IMR-90 (cell line): ENCODE data around the gene SFTPB. TPM values are rescaled to one million over a fixed set of nuclear protein-coding genes. Genes with fewer than 3 reads are reported as not detected.

Experiments used
- ATAC-seq: fragments of 200-7000 bp; cut with Tn5 transposase; 2 replicates; pipeline ENCODE4 v1.9.1; 2020; ENCODE audit warnings: low read depth, mild to moderate bottlenecking, moderate library complexity
- BruUV-seq: library from RNA; stranded (reverse); fragments of 400-500 nt; replicated peaks from 2 replicates; lab custom pipeline; 2021; lab: Mats Ljungman, UMichigan
- CTCF ChIA-PET: fragments of 300-600 bp; formaldehyde crosslinking; extraction: SDS; loops from one replicate; lab custom pipeline; 2021; ENCODE audit warnings: antibody characterized with exemption; lab: Yijun Ruan, JAX
- POLR2A ChIA-PET: fragments of 300-600 bp; sonication (Branson Sonifier 250); formaldehyde crosslinking; loops from one replicate; lab custom pipeline; 2022; ENCODE audit warnings: antibody characterized with exemption; ENCODE audit not compliant: unreplicated experiment; lab: Charles Lee
- DNase-seq: peaks from one replicate; pipeline ENCODE4 v3.0.0; 2013
- H2AFZ ChIP-seq: replicated peaks from 2 replicates; pipeline ENCODE3; 2013; ENCODE audit warnings: low read length, mild to moderate bottlenecking; ENCODE audit not compliant: poor library complexity
- H2AK5ac ChIP-seq: 2 replicates; pipeline ENCODE4 v1.6.1; 2013; ENCODE audit warnings: low read depth, low read length, inconsistent platforms
- H2AK9ac ChIP-seq: replicated peaks from 2 replicates; pipeline ENCODE3; 2013; ENCODE audit warnings: mild to moderate bottlenecking, low read depth, low read length, moderate library complexity; ENCODE audit not compliant: poor library complexity
- H2BK120ac ChIP-seq: 2 replicates; pipeline ENCODE4 v1.6.1; 2013; ENCODE audit warnings: low read depth, low read length, inconsistent platforms
- H2BK15ac ChIP-seq: 3 replicates; pipeline ENCODE4 v1.6.1; 2013; ENCODE audit warnings: low read depth, low read length, inconsistent platforms
- H2BK20ac ChIP-seq: 2 replicates; pipeline ENCODE4 v1.6.1; 2013; ENCODE audit warnings: low read depth, mild to moderate bottlenecking, inconsistent platforms, low read length, moderate library complexity
- H2BK5ac ChIP-seq: 2 replicates; pipeline ENCODE4 v1.6.1; 2013; ENCODE audit warnings: mild to moderate bottlenecking, low read depth, low read length, inconsistent platforms; ENCODE audit not compliant: poor library complexity, severe bottlenecking
- H3K14ac ChIP-seq: replicated peaks from 2 replicates; pipeline ENCODE4 v1.6.1; 2013; ENCODE audit warnings: low read depth, low read length, inconsistent platforms
- H3K18ac ChIP-seq: 2 replicates; pipeline ENCODE4 v1.6.1; 2013; ENCODE audit warnings: low read depth, low read length, control low read depth
- H3K23ac ChIP-seq: 2 replicates; pipeline ENCODE4 v1.6.1; 2013; ENCODE audit warnings: low read depth, low read length, inconsistent platforms
- H3K27ac ChIP-seq: 2 replicates; pipeline ENCODE4 v1.5.1; 2013; ENCODE audit warnings: mild to moderate bottlenecking, control low read depth, low read length; ENCODE audit not compliant: insufficient read depth
- H3K27me3 ChIP-seq: 2 replicates; pipeline ENCODE4 v1.6.1; 2013; ENCODE audit warnings: low read length; ENCODE audit not compliant: control insufficient read depth, insufficient read depth
- H3K36me3 ChIP-seq: 2 replicates; pipeline ENCODE4 v1.6.1; 2013; ENCODE audit warnings: low read length, mixed read lengths; ENCODE audit not compliant: control insufficient read depth, insufficient read depth
- H3K4ac ChIP-seq: 2 replicates; pipeline ENCODE4 v1.6.1; 2013; ENCODE audit warnings: low read depth, low read length, inconsistent platforms
- H3K4me1 ChIP-seq: 2 replicates; pipeline ENCODE4 v1.6.1; 2013; ENCODE audit warnings: low read length, mixed read lengths; ENCODE audit not compliant: control insufficient read depth, insufficient read depth
- H3K4me2 ChIP-seq: 2 replicates; pipeline ENCODE4 v1.6.1; 2013; ENCODE audit warnings: low read depth, mild to moderate bottlenecking, control low read depth, low read length, moderate library complexity
- H3K4me3 ChIP-seq: 2 replicates; pipeline ENCODE4 v1.5.1; 2013; ENCODE audit warnings: low read depth, mild to moderate bottlenecking, control low read depth, low read length, moderate library complexity; ENCODE audit not compliant: insufficient read depth
- H3K56ac ChIP-seq: 2 replicates; pipeline ENCODE4 v1.6.1; 2013; ENCODE audit warnings: low read length, inconsistent platforms; ENCODE audit not compliant: insufficient read depth; ENCODE audit errors: extremely low read depth
- H3K79me1 ChIP-seq, 2 experiments: 2 replicates each; pipeline ENCODE4 v1.6.1; 2013; ENCODE audit warnings: low read length in 2 of 2, inconsistent platforms in 1 of 2, low read depth in 1 of 2
- H3K9ac ChIP-seq: 2 replicates; pipeline ENCODE4 v1.6.1; 2013; ENCODE audit warnings: low read depth, low read length, control low read depth
- H3K9me1 ChIP-seq: 2 replicates; pipeline ENCODE4 v1.6.1; 2013; ENCODE audit warnings: low read length, inconsistent platforms; ENCODE audit not compliant: insufficient read depth
- H3K9me3 ChIP-seq: 2 replicates; pipeline ENCODE4 v1.6.1; 2013; ENCODE audit warnings: low read length; ENCODE audit not compliant: control insufficient read depth, insufficient read depth
- H4K20me1 ChIP-seq: 2 replicates; pipeline ENCODE4 v1.6.1; 2013; ENCODE audit warnings: low read length, inconsistent platforms; ENCODE audit not compliant: insufficient read depth
- H4K5ac ChIP-seq: 2 replicates; pipeline ENCODE4 v1.6.1; 2013; ENCODE audit warnings: mild to moderate bottlenecking, low read depth, low read length, control low read depth
- H4K8ac ChIP-seq, 2 experiments: 2 replicates each; pipeline ENCODE4 v1.6.1; 2013; ENCODE audit warnings: low read depth in 2 of 2, low read length in 2 of 2, control low read depth in 1 of 2, inconsistent platforms in 1 of 2
- H4K91ac ChIP-seq: 2 replicates; pipeline ENCODE4 v1.6.1; 2013; ENCODE audit warnings: low read depth, low read length, inconsistent platforms; ENCODE audit not compliant: insufficient read depth
- CEBPB ChIP-seq: IDR thresholded peaks from 2 replicates; pipeline ENCODE4 v1.6.1; 2012; ENCODE audit warnings: low read depth, low read length, improper control_type of control experiment
- POLR2A ChIP-seq: IDR thresholded peaks from 2 replicates; pipeline ENCODE4 v1.6.1; 2012; ENCODE audit warnings: mild to moderate bottlenecking, low read depth, low read length
- WGBS, 2 experiments: methylation state at CpG; one replicate each; pipeline versions ENCODE4 v1.1.5 to v1.1.7; 2013; ENCODE audit warnings: missing lambda C conversion rate in 2 of 2; ENCODE audit not compliant: insufficient read length in 1 of 2; ENCODE audit errors: extremely low coverage in 2 of 2; 5-methylcytosine and 5-hydroxymethylcytosine counted together
- dilution Hi-C: fragments of 300-500 bp; cut with HindIII; formaldehyde crosslinking; loops from one replicate; pipeline ENCODE4 v1.14.3; 2018; ENCODE audit warnings: low sequenced_read_pairs; ENCODE audit not compliant: unreplicated experiment
- in situ Hi-C: fragments of 300-500 bp; cut with MboI; formaldehyde crosslinking; loops from 3 replicates; pipeline ENCODE4 v1.14.3; 2019; ENCODE audit warnings: low sequenced_read_pairs, inconsistent platforms, mixed read lengths
- intact Hi-C: fragments of 100-400 bp; cut with micrococcal nuclease; formaldehyde crosslinking; loops from 2 replicates; pipeline ENCODE4 v1.10.0; 2022
- polyA plus RNA-seq, 3 experiments: library from polyadenylated mRNA; depleted of rRNA; stranded (reverse); fragments of >200 nt; gene quantifications; 2 replicates each; pipeline ENCODE4 v1.2.3, GENCODE V29; 2012; ENCODE audit warnings: low replicate concordance in 1 of 3
- total RNA-seq: library from RNA; depleted of rRNA; stranded (reverse); fragments of >200 nt; gene quantifications from 2 replicates; pipeline ENCODE4 v1.2.3, GENCODE V29; 2012

SFTPB gene
- total and polyA plus RNA-seq, 2 of the 4 experiments (the other 2 are of a cell fraction): not detected

- Histone ChIP-seq H3K4ac (no peak overlapping the region), H3K36me3 (no peaks in the 10 kb centered on the region), H3K4me3 (no peak overlapping the region), H2BK5ac (no peak overlapping the region), H3K23ac (no peak overlapping the region), H3K27ac (no peak overlapping the region), H3K27me3 (no peaks in the 10 kb centered on the region; the same call in 1 of the 2 replicates), H4K91ac (no peak overlapping the region), H3K9me1 (no peaks in the 10 kb centered on the region), H3K4me2 (no peak overlapping the region), H3K18ac (no peak overlapping the region), H2BK20ac (0 out of 2 replicates have a peak overlapping the region, but pooled peaks have one; percentile 12), H2BK120ac (no peak overlapping the region), H2AK5ac (no peak overlapping the region), H2AFZ (no peak overlapping the region), H3K14ac (no peak overlapping the region), H3K79me1 (no peaks in the 10 kb centered on the region), H4K20me1 (no peaks in the 10 kb centered on the region), H3K56ac (no peak overlapping the region), H3K4me1 (peaks cover 16% of the 10 kb centered on the region), H4K8ac (no peak overlapping the region; a peak in 1 of 4 replicates), H4K5ac (no peak overlapping the region), H3K9ac (no peak overlapping the region), H2BK15ac (no peak overlapping the region; the same call in 2 of the 3 replicates), H3K9me3 (no peaks in the 10 kb centered on the region), H2AK9ac (no peak overlapping the region)
- in situ Hi-C loops (loop anchor here (5.0 kb wide), 1 partner anchor 62 kb away; no protein-coding TSS in a partner anchor), intact Hi-C loops (loop anchor here (5.0 kb wide), 1 partner anchor 287 kb away; no protein-coding TSS in a partner anchor), dilution Hi-C loops (no loop called here)
- ChIA-PET CTCF (interaction anchor here (0.6 to 2.8 kb wide), 4 partner anchors 28 to 118 kb away, joined by 3 to 18 read pairs (median 6); no protein-coding TSS in a partner anchor), POLR2A (no interaction called here)
- WGBS, 2 experiments: 73% methylated on average over 3 of the region's 4 CpGs; no CpG with 5 or more reads in 1 of the 2 experiments
- ATAC-seq (no peak), DNase-seq (no peak)
- no TSS peak for BruUV-seq
- TF ChIP-seq POLR2A (no peak), CEBPB (peak; percentile 71)
Observed at GRCh38 chr2:85709401-85709811, 41.4 kb upstream of the SFTPB start.
